Activated CD8-positive, alpha-beta T cell treated with anti-CD3 and anti-CD28 coated beads, Interleukin-2, amount 10 ng/mL, durations not matched to agents 7 days and 5 days (primary cell): Measurements from ENCODE around the gene NME9. TPM values are rescaled to one million over a fixed set of nuclear protein-coding genes. Genes with fewer than 3 reads are reported as not detected.

Source experiments
- ATAC-seq: fragments of 150-1000 bp; cut with Tn5 transposase; one replicate; pipeline ENCODE4 v1.10.0; 2021; ENCODE audit warnings: moderate library complexity
- CTCF ChIA-PET: fragments of 350-600 bp; sonication (Branson Sonifier 250); formaldehyde crosslinking; loops from one replicate; lab custom pipeline; 2021; ENCODE audit warnings: antibody characterized with exemption; lab: Charles Lee
- POLR2A ChIA-PET: fragments of 350-600 bp; sonication (Branson Sonifier 250); formaldehyde crosslinking; loops from one replicate; lab custom pipeline; 2021; ENCODE audit warnings: antibody characterized with exemption; lab: Charles Lee
- DNase-seq: peaks from one replicate; pipeline ENCODE4 v3.0.0-alpha.2; 2020
- H3K27ac Mint-ChIP-seq: one replicate; pipeline ENCODE4 v1.8.0; 2021; ENCODE audit warnings: mild to moderate bottlenecking, mixed read lengths
- H3K27me3 Mint-ChIP-seq: one replicate; pipeline ENCODE4 v1.8.0; 2021; ENCODE audit warnings: low read depth, mixed read lengths
- H3K36me3 Mint-ChIP-seq: one replicate; pipeline ENCODE4 v1.8.0; 2021; ENCODE audit warnings: low read depth, mixed read lengths
- H3K4me1 Mint-ChIP-seq: one replicate; pipeline ENCODE4 v1.8.0; 2021; ENCODE audit warnings: low read depth, mixed read lengths
- H3K4me3 Mint-ChIP-seq: one replicate; pipeline ENCODE4 v1.8.0; 2021; ENCODE audit warnings: mild to moderate bottlenecking, mixed read lengths
- H3K9me3 Mint-ChIP-seq: one replicate; pipeline ENCODE4 v1.8.0; 2022; ENCODE audit warnings: mixed read lengths; ENCODE audit not compliant: insufficient read depth
- total RNA-seq, 2 experiments: library from RNA; stranded (reverse); gene quantifications; one replicate each; pipeline ENCODE4 v1.2.3, GENCODE V29; 2021

Gene NME9
- total RNA-seq, 2 experiments from 2014 or later, result not detected

DNA sequence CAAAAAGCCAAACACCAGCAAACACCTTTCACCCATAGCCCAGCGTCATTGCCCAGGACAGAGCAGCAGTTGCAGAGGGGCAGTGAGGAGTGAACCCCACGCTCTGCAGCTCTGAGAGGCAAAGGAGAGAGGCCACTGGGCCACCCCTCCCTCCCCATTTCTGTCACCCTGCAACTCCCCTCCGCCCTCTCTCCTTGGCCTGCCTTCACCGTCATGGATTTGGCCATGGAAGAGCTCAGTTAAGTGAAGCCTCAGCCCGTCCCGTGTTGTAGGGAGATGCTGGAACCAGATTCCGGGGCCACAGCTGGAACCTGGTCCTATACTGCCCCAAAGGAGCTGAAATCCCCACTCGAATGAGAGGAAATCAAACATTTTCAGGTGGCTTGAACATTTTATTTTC is 40.7 kb upstream of the NME9 start:
- no peak overlapping the region for H3K4me3 Mint-ChIP-seq
- H3K9me3 Mint-ChIP-seq, result no peaks in the 10 kb centered on the region
- POLR2A ChIA-PET, result no interaction called here
- no peak for DNase-seq
- no peak overlapping the region for H3K27ac Mint-ChIP-seq
- H3K36me3 Mint-ChIP-seq, result no peaks in the 10 kb centered on the region
- peaks cover 2% of the 10 kb centered on the region for H3K4me1 Mint-ChIP-seq
- CTCF ChIA-PET, result interaction anchor here (1.1 kb wide), 1 partner anchor 40 kb away, joined by 3 read pairs; no protein-coding TSS in a partner anchor
- H3K27me3 Mint-ChIP-seq, result peaks cover 20% of the 10 kb centered on the region
- ATAC-seq, result no peak

DNA sequence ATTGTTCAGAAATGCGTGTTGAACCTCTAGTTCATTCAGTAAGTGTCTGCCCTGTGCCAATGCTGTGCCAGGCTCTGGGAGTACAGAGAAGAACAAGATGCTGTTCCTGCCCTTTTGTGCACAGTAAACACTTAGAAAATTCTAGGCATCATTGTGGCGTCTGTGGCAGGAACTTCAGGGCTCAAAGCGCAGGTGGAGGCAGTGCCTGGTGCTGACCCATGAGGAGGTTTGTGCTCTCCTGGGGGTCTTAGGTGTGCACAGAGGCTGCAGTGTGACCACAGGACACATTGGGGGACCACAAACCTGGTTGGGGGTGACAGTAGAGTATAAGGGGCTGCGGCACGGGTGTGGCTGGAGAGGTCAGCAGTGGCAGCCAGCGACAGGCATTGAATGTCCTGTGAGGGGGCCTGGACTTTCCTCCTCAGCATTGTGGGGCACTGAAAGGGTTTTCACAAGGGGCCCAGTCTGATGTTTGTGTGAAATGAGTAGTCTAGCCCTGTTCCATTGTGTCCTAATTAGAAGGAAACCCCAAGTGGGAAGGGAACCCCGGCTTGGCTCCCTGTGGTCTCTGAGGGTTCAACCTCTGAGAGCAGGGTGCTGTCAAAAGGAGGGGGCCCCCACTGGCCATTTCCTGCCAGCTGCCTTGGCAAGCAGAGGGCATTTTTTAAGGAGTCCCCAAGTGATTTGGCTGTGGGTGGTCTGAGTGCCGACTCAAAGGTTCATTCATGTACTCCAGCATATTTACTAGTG is 39.7 kb upstream of the NME9 start:
- Mint-ChIP-seq H3K4me1 (peaks cover 2% of the 10 kb centered on the region), H3K27ac (no peak overlapping the region), H3K9me3 (no peaks in the 10 kb centered on the region), H3K36me3 (no peaks in the 10 kb centered on the region), H3K4me3 (no peak overlapping the region), H3K27me3 (peaks cover 20% of the 10 kb centered on the region)
- ATAC-seq, result no peak
- DNase-seq, result no peak
- ChIA-PET CTCF (no interaction called here), POLR2A (no interaction called here)

DNA sequence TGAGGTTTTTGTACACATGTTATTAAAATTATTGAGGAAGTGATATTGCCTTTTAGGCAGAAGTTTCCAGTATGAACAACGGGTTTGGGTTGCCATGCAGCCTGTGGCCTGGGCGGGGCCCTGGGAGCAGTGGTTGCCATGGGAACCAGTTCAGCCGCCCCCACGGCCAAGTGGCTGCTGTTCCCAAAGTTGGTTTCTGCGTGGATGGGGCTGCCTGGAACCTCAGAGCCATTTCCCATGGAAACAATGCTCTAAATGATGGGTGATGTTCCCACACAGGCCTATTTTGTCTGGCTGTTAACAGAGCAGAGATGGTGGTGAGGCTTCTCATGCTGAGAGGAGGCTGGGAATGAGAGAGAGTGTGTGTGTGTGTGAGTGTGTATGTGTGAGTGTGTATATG is 38.3 kb upstream of the NME9 start:
- no peaks in the 10 kb centered on the region for H3K36me3 Mint-ChIP-seq
- peaks cover 2% of the 10 kb centered on the region for H3K4me1 Mint-ChIP-seq
- H3K9me3 Mint-ChIP-seq, result no peaks in the 10 kb centered on the region
- no peak overlapping the region for H3K4me3 Mint-ChIP-seq
- no peak for ATAC-seq
- POLR2A ChIA-PET, result no interaction called here
- CTCF ChIA-PET, result no interaction called here
- no peak for DNase-seq
- no peak overlapping the region for H3K27ac Mint-ChIP-seq
- H3K27me3 Mint-ChIP-seq, result peaks cover 20% of the 10 kb centered on the region

DNA sequence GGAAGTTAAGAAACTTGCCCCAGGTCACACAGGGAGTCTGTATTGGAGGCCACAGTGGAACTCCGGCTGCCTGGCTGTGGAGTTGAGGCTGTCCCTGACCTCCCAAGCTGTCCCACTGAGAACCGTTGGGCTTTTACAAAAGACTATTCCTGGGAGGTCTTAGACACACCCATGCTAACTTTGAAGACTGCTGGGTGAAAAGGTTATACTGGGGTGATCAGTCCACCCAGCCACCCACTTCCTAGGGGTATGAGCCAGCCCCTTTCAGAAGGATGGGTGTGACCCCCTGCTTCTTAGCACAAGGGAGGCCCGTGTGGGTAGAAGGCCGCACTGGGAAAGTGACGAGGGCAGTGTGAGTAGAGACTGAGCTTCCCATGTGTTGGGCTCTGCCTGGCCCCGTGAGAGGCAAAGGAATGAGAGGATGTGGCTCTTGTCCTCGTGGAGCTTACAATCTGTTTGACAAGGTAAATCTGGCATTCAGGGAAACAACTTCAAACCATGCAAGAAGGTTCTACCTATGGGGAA is 37.7 kb upstream of the NME9 start:
- Mint-ChIP-seq H3K27me3 (peaks cover 20% of the 10 kb centered on the region), H3K4me3 (no peak overlapping the region), H3K9me3 (no peaks in the 10 kb centered on the region), H3K4me1 (peaks cover 2% of the 10 kb centered on the region), H3K36me3 (no peaks in the 10 kb centered on the region), H3K27ac (no peak overlapping the region)
- ChIA-PET CTCF (no interaction called here), POLR2A (no interaction called here)
- ATAC-seq, result no peak
- DNase-seq, result no peak

DNA sequence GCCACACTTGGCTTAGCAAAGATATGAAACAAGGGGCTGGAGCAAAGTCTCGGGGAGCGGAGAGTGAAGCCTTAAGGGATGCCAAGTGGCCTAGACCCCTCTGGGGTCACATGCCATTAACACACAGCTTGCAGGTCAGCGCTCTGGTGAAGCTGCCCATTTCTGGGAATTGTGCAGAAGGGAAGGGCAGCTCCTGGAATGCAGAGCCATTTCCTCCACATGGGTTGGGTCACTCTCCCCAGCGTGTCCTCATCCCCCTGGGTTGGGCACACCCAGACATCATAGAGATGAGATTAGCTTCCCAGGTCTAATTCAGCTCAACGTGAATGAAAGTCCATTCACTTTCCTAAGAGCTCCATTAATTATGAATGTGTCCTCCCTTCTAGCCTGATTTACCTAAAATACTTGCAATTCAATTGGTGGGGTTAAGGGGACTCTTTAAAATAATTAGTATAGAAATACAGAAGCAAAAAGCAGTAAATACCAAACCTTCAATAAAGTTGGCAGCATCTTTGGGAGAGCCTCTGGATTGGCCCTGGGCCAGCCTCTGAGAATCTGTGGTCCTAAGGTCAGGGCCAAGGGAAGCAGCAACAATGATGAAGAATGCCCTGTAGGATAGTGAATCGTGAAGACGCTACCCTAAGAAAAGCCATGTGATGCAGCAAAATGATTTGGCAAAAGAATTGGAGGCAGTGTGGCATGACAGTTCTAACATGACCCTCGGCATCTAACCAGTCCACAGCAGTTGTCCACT is 36.5 kb upstream of the NME9 start:
- DNase-seq (no peak), ATAC-seq (no peak)
- Mint-ChIP-seq H3K9me3 (no peaks in the 10 kb centered on the region), H3K27ac (no peak overlapping the region), H3K4me3 (no peak overlapping the region), H3K4me1 (peaks cover 2% of the 10 kb centered on the region), H3K36me3 (no peaks in the 10 kb centered on the region), H3K27me3 (peaks cover 14% of the 10 kb centered on the region)
- POLR2A ChIA-PET, result no interaction called here
- CTCF ChIA-PET, result no interaction called here

DNA sequence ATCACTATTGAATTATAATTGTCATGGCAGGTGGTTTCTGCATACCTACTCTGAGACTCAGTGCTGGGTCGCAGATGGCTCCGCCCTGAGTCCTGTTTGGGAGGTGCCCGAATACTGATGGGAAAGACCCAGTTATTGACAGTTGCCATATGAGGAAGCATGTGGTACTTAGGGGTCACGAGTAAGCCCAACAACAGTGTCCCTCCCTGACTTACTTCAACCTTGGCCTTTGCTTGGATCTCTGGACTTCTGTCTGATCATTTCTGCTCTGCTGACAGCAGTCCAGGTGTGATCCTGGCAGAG is 35.6 kb upstream of the NME9 start:
- Mint-ChIP-seq H3K36me3 (no peaks in the 10 kb centered on the region), H3K9me3 (no peaks in the 10 kb centered on the region), H3K4me3 (no peak overlapping the region), H3K4me1 (no peaks in the 10 kb centered on the region), H3K27ac (no peak overlapping the region), H3K27me3 (peaks cover 7% of the 10 kb centered on the region)
- CTCF ChIA-PET, result no interaction called here
- DNase-seq, result no peak
- no peak for ATAC-seq
- POLR2A ChIA-PET, result no interaction called here

DNA sequence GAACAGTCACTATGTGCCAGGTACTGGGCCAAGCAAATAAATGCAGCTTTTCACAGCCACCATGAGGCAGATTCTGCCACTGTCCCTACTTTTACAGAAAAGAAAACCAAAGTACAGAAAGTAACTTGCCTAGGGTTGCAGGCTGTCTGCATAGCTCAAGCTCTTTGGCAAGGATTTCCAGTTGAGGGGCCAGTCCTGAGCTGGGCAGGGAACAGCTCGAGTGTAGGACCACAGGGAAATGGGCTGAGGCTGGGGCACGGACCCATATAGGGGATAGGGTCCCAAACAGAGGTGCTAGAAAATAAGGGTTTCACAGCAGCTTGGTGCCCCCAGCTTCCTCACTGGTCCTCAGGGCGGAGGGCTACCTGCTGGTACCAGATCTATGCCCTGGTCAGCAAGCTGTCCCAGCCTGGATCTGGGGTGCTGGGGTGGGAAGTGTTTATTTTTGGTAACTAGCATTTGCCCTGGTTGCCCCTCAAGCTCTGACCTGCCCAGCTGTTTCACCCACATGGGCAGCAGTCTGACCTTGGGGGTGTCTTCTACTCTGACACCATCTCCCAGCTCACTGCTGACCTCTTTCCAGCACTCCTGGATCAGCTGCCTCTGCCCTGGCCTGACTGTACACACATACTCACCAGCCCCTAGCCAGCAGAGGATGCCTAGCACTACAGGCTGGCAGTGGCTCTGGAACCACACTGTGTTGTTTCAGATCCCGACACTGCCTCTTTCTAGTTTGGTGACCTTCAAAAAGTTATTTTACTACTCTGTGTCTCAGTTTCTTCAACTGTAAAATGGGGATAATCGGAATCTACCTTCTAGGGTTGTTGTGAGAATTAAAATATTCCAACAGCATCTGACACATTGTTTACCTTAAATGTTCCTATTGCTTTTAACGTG is 35.0 kb upstream of the NME9 start:
- Mint-ChIP-seq H3K27me3 (peaks cover 3% of the 10 kb centered on the region), H3K4me3 (no peak overlapping the region), H3K9me3 (no peaks in the 10 kb centered on the region), H3K36me3 (no peaks in the 10 kb centered on the region), H3K4me1 (no peaks in the 10 kb centered on the region), H3K27ac (no peak overlapping the region)
- DNase-seq (no peak), ATAC-seq (no peak)
- POLR2A ChIA-PET, result no interaction called here
- CTCF ChIA-PET, result no interaction called here

DNA sequence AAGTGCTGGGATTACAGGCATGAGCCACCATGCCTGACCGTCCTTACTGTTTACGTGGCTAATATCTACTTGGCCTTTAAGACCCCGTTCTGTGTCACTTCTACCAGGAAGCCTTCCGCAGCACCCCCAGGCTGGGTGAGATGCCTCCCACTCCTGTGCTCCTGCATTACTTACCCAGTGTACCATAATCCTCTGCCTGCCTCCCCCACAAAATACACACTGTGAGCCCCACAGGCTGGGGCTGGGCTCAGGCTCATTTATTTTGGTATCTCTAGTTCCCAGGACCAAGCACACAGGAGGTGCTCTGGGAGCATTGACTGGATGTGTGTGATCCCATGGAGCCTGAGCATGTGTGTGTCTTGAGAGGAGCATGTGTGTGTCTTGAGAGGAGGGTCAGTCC is 33.7 kb upstream of the NME9 start:
- ChIA-PET CTCF (no interaction called here), POLR2A (no interaction called here)
- no peaks in the 10 kb centered on the region for H3K36me3 Mint-ChIP-seq
- no peak overlapping the region for H3K27ac Mint-ChIP-seq
- peaks cover 3% of the 10 kb centered on the region for H3K27me3 Mint-ChIP-seq
- H3K4me3 Mint-ChIP-seq, result no peak overlapping the region
- H3K4me1 Mint-ChIP-seq, result no peaks in the 10 kb centered on the region
- DNase-seq (no peak), ATAC-seq (no peak)
- no peaks in the 10 kb centered on the region for H3K9me3 Mint-ChIP-seq

DNA sequence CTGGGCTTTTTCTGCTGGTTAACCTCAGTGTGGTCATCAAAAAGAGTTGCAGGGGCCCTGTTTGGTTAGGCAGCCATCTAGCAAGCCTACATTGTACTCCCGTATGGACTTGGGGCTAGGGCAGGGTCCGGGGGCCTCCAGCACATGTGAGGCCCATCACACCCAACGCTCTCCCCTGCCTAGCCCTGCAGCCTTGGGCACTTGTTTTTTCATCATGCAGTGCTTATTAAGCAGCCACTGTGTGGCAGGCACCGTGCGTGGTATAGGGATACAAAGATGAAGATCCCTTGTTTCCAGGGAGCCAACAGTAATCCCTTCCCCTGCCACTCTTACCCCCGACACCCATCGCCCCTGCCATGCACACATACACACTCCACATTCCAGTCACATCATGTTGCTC is 32.9 kb upstream of the NME9 start:
- CTCF ChIA-PET, result no interaction called here
- ATAC-seq (no peak), DNase-seq (no peak)
- no peak overlapping the region for H3K27ac Mint-ChIP-seq
- H3K9me3 Mint-ChIP-seq, result no peaks in the 10 kb centered on the region
- POLR2A ChIA-PET, result no interaction called here
- H3K4me1 Mint-ChIP-seq, result no peaks in the 10 kb centered on the region
- peaks cover 3% of the 10 kb centered on the region for H3K27me3 Mint-ChIP-seq
- no peak overlapping the region for H3K4me3 Mint-ChIP-seq
- H3K36me3 Mint-ChIP-seq, result no peaks in the 10 kb centered on the region

DNA sequence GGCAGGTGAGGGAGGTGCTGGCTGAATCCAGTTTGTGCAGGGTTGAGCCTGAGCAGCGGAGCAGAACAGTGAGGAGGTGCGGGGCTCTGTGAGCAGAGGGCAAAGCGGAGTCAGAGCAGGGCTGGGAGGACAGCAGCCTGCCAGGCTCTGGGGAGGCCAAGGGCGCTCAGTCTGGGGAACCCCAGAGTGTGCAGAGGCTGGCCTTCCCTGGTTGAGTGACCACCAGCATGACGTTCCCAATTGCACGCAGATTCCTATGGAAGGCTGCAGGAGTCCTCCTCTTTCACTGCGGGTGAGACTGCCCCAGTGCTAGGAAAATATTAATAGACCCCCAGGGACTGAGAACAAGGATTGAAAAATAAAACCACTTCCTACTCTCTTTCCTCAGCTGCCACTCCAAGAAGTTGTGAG is 31.9 kb upstream of the NME9 start:
- no peak overlapping the region for H3K4me3 Mint-ChIP-seq
- H3K27me3 Mint-ChIP-seq, result peaks cover 3% of the 10 kb centered on the region
- ATAC-seq (no peak), DNase-seq (no peak)
- ChIA-PET CTCF (no interaction called here), POLR2A (no interaction called here)
- no peaks in the 10 kb centered on the region for H3K36me3 Mint-ChIP-seq
- no peak overlapping the region for H3K27ac Mint-ChIP-seq
- no peaks in the 10 kb centered on the region for H3K4me1 Mint-ChIP-seq
- no peaks in the 10 kb centered on the region for H3K9me3 Mint-ChIP-seq

DNA sequence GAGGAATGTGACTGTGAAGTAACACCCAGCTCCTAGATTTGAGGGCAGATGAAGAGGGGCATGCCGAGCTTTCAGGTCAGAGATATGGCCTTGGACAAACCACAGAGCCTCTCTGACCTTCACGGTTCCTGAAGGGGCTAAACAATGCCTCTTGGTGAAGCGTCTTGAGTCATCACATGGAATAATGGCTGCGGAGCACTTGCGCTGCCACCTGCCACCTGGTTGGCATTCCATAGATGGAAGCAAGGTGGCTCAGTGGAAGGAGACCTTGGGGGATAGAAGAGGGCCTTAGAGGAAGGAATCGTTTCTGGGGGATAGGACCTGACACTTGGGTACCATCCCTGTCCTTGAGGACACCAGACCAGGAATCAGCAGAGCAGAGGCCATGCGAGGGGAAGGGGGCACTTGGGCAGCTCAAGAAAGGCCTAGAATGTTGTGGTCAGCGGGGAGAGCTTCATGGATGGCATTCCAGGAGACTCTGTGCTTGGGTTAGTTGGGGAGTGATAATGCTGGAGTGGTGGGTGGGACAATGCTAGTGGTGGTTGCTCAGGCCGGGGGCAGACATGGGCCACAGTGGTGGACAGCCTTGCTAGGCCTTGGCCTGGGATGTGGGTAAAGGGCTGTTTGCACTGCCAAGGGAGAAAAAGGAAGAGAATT is 31.3 kb upstream of the NME9 start:
- ChIA-PET POLR2A (no interaction called here), CTCF (no interaction called here)
- Mint-ChIP-seq H3K4me3 (no peak overlapping the region), H3K27ac (no peak overlapping the region), H3K9me3 (no peaks in the 10 kb centered on the region), H3K4me1 (no peaks in the 10 kb centered on the region), H3K27me3 (peaks cover 3% of the 10 kb centered on the region), H3K36me3 (no peaks in the 10 kb centered on the region)
- DNase-seq (no peak), ATAC-seq (no peak)
